ENCODE measurements around the gene CELSR2. TPM values are rescaled to one million over a fixed set of nuclear protein-coding genes. Genes with fewer than 3 reads are reported as not detected.
A peak's percentile ranks its signal among the peaks of the same experiment; 100 is the strongest.

CELSR2 gene, protein sequence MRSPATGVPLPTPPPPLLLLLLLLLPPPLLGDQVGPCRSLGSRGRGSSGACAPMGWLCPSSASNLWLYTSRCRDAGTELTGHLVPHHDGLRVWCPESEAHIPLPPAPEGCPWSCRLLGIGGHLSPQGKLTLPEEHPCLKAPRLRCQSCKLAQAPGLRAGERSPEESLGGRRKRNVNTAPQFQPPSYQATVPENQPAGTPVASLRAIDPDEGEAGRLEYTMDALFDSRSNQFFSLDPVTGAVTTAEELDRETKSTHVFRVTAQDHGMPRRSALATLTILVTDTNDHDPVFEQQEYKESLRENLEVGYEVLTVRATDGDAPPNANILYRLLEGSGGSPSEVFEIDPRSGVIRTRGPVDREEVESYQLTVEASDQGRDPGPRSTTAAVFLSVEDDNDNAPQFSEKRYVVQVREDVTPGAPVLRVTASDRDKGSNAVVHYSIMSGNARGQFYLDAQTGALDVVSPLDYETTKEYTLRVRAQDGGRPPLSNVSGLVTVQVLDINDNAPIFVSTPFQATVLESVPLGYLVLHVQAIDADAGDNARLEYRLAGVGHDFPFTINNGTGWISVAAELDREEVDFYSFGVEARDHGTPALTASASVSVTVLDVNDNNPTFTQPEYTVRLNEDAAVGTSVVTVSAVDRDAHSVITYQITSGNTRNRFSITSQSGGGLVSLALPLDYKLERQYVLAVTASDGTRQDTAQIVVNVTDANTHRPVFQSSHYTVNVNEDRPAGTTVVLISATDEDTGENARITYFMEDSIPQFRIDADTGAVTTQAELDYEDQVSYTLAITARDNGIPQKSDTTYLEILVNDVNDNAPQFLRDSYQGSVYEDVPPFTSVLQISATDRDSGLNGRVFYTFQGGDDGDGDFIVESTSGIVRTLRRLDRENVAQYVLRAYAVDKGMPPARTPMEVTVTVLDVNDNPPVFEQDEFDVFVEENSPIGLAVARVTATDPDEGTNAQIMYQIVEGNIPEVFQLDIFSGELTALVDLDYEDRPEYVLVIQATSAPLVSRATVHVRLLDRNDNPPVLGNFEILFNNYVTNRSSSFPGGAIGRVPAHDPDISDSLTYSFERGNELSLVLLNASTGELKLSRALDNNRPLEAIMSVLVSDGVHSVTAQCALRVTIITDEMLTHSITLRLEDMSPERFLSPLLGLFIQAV (N-terminal part only)
- 1 to 10 TPM; 2.5 to 3.1 TPM for total RNA-seq

DNA sequence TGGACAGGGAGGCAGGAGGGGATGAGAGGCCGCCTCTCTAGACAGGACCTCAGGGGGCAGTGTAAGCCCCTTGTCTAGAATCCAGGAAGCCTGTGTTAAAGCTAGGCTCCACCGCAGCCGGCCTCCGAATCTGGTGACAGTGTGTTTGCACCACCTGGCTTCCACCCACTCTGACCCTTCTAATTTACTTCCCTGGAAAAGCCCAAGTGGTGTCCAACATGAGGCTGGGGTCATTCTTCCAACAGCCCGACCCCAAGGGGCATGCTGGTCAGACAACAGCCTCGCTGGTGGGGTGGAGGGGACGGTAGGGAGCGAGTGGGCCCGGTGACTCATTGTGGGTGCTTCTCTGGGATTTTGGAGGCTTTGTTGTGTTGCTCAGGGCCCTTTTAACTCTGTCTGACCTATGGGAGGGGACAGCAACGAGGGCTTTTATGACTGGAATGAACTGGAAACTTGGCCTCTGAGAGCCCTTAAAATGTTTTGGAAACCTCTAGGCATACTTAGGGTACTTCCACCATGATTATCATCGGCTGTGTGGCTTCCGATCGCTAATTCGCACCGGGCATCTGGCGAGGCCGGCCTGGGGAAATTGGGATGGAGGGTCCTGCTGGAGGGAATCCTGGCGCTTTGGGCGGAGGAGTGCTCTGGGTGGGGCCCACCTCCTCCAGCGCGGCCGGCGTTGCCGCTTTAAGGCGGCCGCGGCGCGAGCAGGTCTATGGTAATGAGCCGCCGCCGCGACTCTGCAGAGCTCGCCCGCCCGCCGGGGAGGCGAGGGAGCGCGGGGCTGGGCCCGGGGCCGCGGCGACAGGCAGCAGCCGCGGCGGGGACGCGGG, at the start of gene CELSR2:
CELSR2 (plus strand) TSS at position 743 of the 833 bp plus-strand sequence. CDS start 541 bp downstream, outside the sequence.
- H3K36me3 Mint-ChIP-seq (ENCODE audit: insufficient read depth in 2 of 2): no peaks in the 10 kb centered on the region
- peaks cover 5% of the 10 kb centered on the region for H3K4me1 Mint-ChIP-seq (ENCODE audit: low read depth)
- H3K9me3 Mint-ChIP-seq: no peaks in the 10 kb centered on the region
- H3K4me3 Mint-ChIP-seq: peak within 1 kb of the TSS; percentile 73 to 74
- DNase-seq (peak; percentile 72 to 77), ATAC-seq (replicated peaks in 1 of 2) (peak; percentile 89 to 91)
- H3K27me3 Mint-ChIP-seq (ENCODE audit: low read depth): peaks cover 14% of the 10 kb centered on the region
- H3K27ac Mint-ChIP-seq: no peak within 1 kb of the TSS

DNA sequence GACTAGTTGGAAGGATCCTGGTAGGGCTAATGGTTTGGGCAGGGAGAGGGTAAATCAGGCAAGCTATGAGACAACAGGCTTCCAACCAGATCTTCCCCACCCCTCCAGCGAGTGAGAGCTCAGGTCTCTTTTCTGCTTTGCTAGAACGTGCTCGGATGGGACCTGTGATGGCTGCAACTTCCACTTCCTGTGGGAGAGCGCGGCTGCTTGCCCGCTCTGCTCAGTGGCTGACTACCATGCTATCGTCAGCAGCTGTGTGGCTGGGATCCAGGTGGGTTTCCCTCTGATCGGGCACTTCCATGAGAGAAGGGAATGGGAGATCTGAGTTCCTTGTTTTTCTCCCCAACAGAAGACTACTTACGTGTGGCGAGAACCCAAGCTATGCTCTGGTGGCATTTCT, 49.6 kb upstream of the CELSR2 start:
- Mint-ChIP-seq H3K4me1 (ENCODE audit: low read depth) (peaks cover 30% of the 10 kb centered on the region), H3K27ac (no peak overlapping the region), H3K27me3 (ENCODE audit: low read depth) (no peaks in the 10 kb centered on the region), H3K4me3 (peak overlapping the region; percentile 25 to 40), H3K9me3 (no peaks in the 10 kb centered on the region), H3K36me3 (ENCODE audit: insufficient read depth in 2 of 2) (no peaks in the 10 kb centered on the region)
- no peak for ATAC-seq (replicated peaks in 1 of 2)
- peak; percentile 16 to 23 for DNase-seq

- H3K27me3 Mint-ChIP-seq (ENCODE audit: low read depth): no peaks in the 10 kb centered on the region
- H3K27ac Mint-ChIP-seq: peak overlapping the region; percentile 14
- H3K36me3 Mint-ChIP-seq (ENCODE audit: insufficient read depth in 2 of 2): no peaks in the 10 kb centered on the region
- ATAC-seq (replicated peaks in 1 of 2) (peak; percentile 84 to 91), DNase-seq (peak; percentile 79 to 83)
- no peak overlapping the region for H3K4me3 Mint-ChIP-seq
- peaks cover 30% of the 10 kb centered on the region for H3K4me1 Mint-ChIP-seq (ENCODE audit: low read depth)
- H3K9me3 Mint-ChIP-seq: no peaks in the 10 kb centered on the region
These were observed 48.1 kb upstream of the CELSR2 start for GRCh38 chr1:109201123-109201703.

GRCh38 chr1:109204484-109204883, 44.9 kb upstream of the CELSR2 start:
- Mint-ChIP-seq H3K27me3 (ENCODE audit: low read depth) (no peaks in the 10 kb centered on the region), H3K4me3 (no peak overlapping the region), H3K27ac (no peak overlapping the region), H3K36me3 (ENCODE audit: insufficient read depth in 2 of 2) (no peaks in the 10 kb centered on the region), H3K4me1 (ENCODE audit: low read depth) (peaks cover 17% of the 10 kb centered on the region), H3K9me3 (no peaks in the 10 kb centered on the region)
- DNase-seq (no peak), ATAC-seq (replicated peaks in 1 of 2) (no peak)

DNA sequence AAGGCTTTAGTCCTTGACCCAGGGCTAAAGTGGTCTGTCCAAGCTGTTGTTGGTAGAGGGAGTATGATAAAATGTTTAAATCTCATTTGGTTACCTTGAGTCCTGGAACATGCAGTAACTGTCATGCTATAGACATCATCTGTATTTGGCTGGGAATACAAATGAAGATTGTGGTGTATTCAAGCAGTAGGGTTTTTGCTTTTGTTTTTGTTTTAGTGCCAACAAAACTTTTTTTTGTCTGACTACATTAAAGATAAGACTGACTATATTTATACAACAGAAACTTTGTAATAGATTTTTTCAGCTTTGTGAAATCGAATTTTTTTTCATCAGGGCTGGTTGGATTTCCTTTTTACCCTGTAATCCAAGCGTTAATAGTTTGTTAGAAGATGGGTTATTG, 43.0 kb upstream of the CELSR2 start:
- Mint-ChIP-seq H3K36me3 (ENCODE audit: insufficient read depth in 2 of 2) (no peaks in the 10 kb centered on the region), H3K27me3 (ENCODE audit: low read depth) (no peaks in the 10 kb centered on the region), H3K9me3 (no peaks in the 10 kb centered on the region), H3K27ac (no peak overlapping the region), H3K4me1 (ENCODE audit: low read depth) (peaks cover 3% of the 10 kb centered on the region), H3K4me3 (no peak overlapping the region)
- DNase-seq (no peak), ATAC-seq (replicated peaks in 1 of 2) (no peak)

- DNase-seq (no peak), ATAC-seq (replicated peaks in 1 of 2) (no peak)
- Mint-ChIP-seq H3K4me3 (no peak overlapping the region), H3K27me3 (ENCODE audit: low read depth) (no peaks in the 10 kb centered on the region), H3K9me3 (no peaks in the 10 kb centered on the region), H3K27ac (no peak overlapping the region), H3K36me3 (ENCODE audit: insufficient read depth in 2 of 2) (no peaks in the 10 kb centered on the region), H3K4me1 (ENCODE audit: low read depth) (no peaks in the 10 kb centered on the region)
These were observed 41.8 kb upstream of the CELSR2 start for GRCh38 chr1:109207467-109208103.

GRCh38 chr1:109208394-109208793, 40.9 kb upstream of the CELSR2 start:
- DNase-seq (no peak), ATAC-seq (replicated peaks in 1 of 2) (no peak)
- H3K4me3 Mint-ChIP-seq: no peak overlapping the region
- H3K4me1 Mint-ChIP-seq (ENCODE audit: low read depth): peaks cover 3% of the 10 kb centered on the region
- no peaks in the 10 kb centered on the region for H3K9me3 Mint-ChIP-seq
- H3K27ac Mint-ChIP-seq: no peak overlapping the region
- no peaks in the 10 kb centered on the region for H3K36me3 Mint-ChIP-seq (ENCODE audit: insufficient read depth in 2 of 2)
- H3K27me3 Mint-ChIP-seq (ENCODE audit: low read depth): no peaks in the 10 kb centered on the region

- Mint-ChIP-seq H3K4me1 (ENCODE audit: low read depth) (peaks cover 5% of the 10 kb centered on the region), H3K9me3 (no peaks in the 10 kb centered on the region), H3K27ac (no peak overlapping the region), H3K4me3 (no peak overlapping the region), H3K36me3 (ENCODE audit: insufficient read depth in 2 of 2) (no peaks in the 10 kb centered on the region), H3K27me3 (ENCODE audit: low read depth) (no peaks in the 10 kb centered on the region)
- DNase-seq (no peak), ATAC-seq (replicated peaks in 1 of 2) (no peak)
These were observed 40.4 kb upstream of the CELSR2 start for GRCh38 chr1:109208836-109209463.

DNA sequence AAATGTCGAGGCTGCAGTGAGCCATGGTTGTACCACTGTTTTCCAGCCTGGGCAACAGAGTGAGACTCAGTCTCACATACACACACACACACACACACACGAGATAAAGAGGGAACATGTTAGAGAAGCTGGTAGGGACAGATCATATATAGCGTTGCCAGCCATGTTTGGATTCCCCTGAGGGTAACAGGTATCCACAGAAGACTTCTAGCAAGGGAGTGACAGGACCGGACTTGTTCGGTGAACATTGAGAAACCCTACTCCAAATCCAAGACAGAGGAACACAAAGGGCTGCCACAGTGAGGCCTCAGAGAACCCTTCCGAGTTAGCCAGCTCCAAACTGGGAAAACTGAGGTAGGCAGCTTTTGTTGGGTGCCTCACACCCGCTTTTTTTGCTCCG, 39.3 kb upstream of the CELSR2 start:
- H3K36me3 Mint-ChIP-seq (ENCODE audit: insufficient read depth in 2 of 2): peaks cover 7 to 9% of the 10 kb centered on the region in 2 donors
- H3K27ac Mint-ChIP-seq: no peak overlapping the region
- no peak overlapping the region for H3K4me3 Mint-ChIP-seq
- no peak for ATAC-seq (replicated peaks in 1 of 2)
- peaks cover 8% of the 10 kb centered on the region for H3K4me1 Mint-ChIP-seq (ENCODE audit: low read depth)
- DNase-seq: no peak
- no peaks in the 10 kb centered on the region for H3K27me3 Mint-ChIP-seq (ENCODE audit: low read depth)
- H3K9me3 Mint-ChIP-seq: no peaks in the 10 kb centered on the region

DNA sequence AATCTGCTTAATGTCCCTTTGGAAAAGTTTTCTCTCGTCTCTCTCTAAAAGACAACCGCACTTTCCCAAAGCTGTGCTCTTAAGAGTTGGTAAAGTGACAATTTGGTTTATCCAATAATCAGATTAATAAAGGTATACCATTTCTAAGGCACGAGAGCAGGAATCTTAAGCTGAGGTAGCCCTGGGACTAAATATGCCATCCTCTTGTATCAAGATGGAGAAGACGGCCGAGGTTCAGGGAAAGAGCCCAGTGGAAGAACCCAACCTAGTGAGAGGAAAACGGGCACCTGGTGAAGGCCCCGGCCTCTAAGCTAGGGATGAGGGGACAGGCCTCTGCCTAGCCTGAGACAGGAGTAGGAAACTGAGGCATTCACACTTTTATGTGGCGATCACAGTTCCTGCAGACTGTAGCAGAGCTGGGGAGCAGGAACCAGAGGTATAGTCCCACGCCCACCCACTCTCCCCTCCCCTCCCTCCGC, 36.0 kb upstream of the CELSR2 start:
- H3K27me3 Mint-ChIP-seq (ENCODE audit: low read depth): no peaks in the 10 kb centered on the region
- peak overlapping the region; percentile 61 for H3K27ac Mint-ChIP-seq

More for the DNA sequence above, 36.0 kb upstream of the CELSR2 start:
- peak overlapping the region; percentile 91 to 94 for H3K4me3 Mint-ChIP-seq
- peaks cover 31% of the 10 kb centered on the region for H3K4me1 Mint-ChIP-seq (ENCODE audit: low read depth)
- DNase-seq (no peak), ATAC-seq (replicated peaks in 1 of 2) (no peak)
- H3K36me3 Mint-ChIP-seq (ENCODE audit: insufficient read depth in 2 of 2): peaks cover 21 to 32% of the 10 kb centered on the region in 2 donors
- H3K9me3 Mint-ChIP-seq: no peaks in the 10 kb centered on the region
